GM21723 (cell line): ENCODE data around the gene S1PR2.
"Not testable (repeated sequence)": the region's sequence is repeated elsewhere in the genome, so short reads cannot be mapped to it uniquely, and the experiment has no call there.

Source experiments
- ATAC-seq: cut with Tn5 transposase; IDR thresholded peaks from one replicate; pipeline ENCODE4 v1.9.1; 2021; ENCODE audit warnings: mild to moderate bottlenecking, moderate library complexity; ENCODE audit not compliant: unreplicated experiment

S1PR2 gene

DNA sequence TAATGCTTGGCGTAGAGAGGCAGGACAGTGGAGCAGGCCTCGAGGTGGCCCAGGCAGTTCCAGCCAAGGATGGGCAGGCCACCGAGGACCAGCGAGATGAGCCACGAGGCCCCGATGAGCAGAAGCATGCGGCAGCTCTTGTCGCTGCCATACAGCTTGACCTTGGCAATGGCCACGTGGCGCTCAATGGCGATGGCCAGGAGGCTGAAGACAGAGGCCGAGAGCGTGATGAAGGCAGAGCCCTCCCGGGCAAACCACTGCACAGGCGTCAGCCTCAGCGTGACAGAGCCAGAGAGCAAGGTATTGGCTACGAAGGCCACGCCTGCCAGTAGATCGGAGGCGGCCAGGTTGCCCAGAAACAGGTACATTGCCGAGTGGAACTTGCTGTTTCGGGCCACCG lies 6.8 kb downstream of the S1PR2 start:
- no peak for ATAC-seq

- no peak for ATAC-seq
Measured at GRCh38 chr19:10223488-10224213, 7.5 kb downstream of the S1PR2 start.

GRCh38 chr19:10222201-10222890 lies 8.8 kb downstream of the S1PR2 start:
- ATAC-seq: no peak

- ATAC-seq: no peak
Measured at GRCh38 chr19:10220695-10221094, 10.4 kb downstream of the S1PR2 start.

DNA sequence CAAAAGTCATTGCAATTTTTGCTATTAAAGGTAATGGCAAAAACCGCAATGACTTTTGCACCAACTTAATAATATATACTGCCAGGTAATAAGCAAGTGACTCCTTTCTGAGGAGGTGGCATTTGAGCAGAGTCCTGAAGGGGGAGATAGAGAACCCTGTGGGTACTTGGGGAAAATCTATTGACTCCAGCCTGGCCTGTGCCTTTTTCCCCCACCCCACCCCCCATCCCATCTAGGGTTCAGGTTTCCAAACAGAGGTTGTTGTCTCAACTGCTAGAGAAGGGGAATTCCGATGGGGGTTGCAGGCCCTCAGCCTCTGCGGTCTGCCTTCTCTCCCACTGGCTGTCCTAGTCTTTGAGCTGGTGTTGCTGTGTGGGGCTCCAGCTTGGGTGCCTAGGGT lies 11.5 kb downstream of the S1PR2 start:
- peak; percentile 59 for ATAC-seq

GRCh38 chr19:10217085-10217484 lies 14.0 kb downstream of the S1PR2 start:
- no peak for ATAC-seq

GRCh38 chr19:10214784-10215183 lies 16.3 kb downstream of the S1PR2 start:
- ATAC-seq: no peak

DNA sequence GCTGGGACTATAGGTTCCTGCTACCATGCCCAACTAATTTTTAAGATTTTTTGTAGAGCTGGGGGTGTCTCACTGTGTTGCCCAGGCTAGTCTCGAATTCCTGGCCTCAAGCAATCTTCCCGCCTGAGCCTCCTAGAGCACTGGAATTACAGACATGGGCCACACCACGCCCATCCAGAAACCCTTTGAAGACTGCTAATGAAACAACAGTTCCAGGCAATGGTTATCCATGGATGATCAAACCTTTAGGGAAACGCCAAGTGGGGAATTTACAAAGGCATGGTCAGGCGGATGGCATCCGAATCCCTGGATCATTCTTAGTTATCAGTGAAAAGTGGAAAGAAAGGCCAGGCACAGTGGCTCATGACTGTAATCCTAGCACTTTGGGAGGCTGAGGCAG lies 19.4 kb downstream of the S1PR2 start:
- ATAC-seq: no peak

GRCh38 chr19:10211061-10211460 lies 20.1 kb downstream of the S1PR2 start:
- no peak for ATAC-seq

DNA sequence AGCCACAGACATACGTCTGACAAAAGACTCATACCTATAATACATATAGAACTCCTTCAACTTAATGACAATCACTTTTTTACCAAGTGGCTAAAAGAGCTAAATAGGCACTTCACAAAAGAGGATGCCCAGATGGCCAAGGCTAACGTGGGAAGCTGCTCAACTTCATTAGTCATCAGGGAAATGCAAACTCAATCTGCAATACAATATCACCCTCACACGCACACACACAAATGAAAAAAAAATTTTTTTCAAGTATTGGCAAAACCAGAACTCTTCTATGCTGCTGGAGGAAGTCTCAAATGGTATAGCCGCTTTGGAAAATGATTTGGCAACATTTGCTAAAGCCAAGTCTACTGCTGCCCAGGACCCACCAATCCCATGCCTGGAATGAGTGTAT lies 21.8 kb downstream of the S1PR2 start:
- ATAC-seq: no peak

DNA sequence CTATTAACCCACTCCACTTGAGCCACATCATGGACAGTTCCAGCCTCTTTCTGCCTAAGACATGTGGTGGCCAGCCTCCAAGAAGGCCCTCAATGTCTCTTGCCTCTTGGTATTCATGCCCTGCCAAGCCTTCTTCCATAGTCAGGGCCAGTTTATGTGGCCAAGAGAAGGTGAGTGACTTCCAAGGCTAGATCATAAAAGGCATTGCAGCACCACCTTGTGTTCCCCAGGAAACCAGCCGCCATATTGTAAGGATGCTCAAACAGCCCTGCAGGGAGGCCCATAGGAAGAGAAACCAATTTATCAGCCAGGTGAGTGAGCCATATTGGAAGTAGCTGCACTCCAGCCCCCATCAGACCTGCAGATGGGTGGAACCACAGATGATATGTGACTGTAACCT lies 24.1 kb downstream of the S1PR2 start:
- ATAC-seq: no peak

DNA sequence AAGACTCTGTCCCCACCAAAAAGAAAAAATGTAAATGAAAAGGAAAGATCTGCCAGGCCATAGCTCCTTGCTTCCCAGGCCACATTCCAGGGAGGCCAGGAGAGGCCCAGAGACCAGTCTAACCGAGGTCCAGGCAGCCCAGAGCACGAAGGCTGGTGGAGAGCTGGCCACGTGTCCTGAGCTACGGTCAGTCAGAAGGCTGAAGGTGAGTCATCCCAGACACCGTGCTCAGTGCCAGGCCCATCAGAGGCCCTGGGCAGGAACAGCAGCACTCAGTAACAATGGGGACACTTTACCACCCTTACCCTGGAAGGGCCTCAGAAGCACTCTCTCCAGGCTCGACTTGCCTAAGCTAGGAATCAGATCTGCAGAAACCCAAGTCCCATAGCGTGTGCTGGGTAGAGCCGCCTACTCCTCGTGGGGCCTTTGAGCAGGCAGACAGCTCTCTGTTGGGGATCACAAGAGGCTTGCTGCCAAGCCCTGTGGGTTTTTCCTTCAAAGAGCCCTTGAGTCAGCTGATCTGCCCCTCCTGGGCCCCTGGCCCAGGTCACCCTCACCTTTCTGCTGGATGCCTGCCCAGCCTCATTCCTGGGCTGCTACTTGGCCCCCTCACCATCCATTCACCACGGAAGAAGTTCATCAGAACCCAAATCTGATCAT lies 24.8 kb downstream of the S1PR2 start:
- no peak for ATAC-seq

DNA sequence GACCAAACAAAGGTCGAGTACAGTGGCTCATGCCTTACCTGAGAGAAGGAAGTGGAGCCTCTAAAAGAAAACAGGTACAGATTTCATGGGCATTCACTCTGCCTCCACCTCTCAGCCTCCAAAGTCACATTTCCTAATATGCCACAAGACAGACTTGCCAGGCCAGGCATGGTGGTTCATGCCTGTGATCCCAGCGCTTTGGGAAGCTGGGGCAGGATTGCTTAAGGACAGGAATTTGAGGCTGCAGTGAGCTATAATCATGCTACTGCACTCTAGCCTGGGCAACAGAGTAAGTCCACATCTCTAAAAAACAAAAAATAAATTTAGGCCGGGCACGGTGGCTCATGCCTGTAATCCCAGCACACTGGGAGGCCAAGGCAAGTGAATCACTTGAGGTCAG lies 25.5 kb downstream of the S1PR2 start:
- no peak for ATAC-seq

DNA sequence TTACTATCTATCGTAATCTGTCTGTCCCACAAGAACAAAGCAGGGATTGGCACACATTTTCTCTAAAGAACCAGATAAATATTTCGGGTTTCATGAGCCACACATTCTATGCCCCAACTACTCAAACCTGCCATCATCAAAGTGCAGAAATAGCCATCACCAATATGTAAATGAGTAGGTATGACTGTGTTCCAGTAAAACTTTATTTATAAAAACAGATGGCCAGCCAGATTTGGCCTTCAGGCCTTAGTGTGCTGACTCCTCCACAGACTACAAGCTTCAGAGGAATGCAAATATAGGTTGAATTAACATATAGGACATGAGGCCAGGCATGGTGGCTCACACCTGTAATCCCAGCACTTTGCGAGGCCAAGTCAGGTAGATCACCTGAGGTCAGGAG lies 27.4 kb downstream of the S1PR2 start:
- no peak for ATAC-seq

GRCh38 chr19:10201176-10201575 lies 30.0 kb downstream of the S1PR2 start:
- no peak for ATAC-seq

DNA sequence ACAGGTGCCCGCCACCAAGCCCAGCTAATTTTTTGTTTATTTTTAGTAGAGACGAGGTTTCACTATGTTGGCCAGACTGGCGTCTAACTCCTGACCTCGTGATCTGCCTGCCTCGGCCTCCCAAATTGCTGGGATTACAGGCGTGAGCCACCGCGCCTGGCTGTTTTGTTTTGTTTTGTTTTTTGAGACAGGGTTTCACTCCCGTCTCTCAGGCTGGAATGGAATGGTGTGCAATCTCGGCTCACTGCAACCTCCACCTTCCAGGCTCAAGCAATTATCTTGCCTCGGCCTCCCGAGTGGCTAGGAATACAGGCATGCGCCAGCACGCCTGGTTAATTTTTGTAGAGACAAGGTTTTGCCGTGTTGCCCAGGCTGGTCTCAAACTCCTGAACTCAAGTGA lies 31.0 kb downstream of the S1PR2 start:
- not testable (repeated sequence) for ATAC-seq

DNA sequence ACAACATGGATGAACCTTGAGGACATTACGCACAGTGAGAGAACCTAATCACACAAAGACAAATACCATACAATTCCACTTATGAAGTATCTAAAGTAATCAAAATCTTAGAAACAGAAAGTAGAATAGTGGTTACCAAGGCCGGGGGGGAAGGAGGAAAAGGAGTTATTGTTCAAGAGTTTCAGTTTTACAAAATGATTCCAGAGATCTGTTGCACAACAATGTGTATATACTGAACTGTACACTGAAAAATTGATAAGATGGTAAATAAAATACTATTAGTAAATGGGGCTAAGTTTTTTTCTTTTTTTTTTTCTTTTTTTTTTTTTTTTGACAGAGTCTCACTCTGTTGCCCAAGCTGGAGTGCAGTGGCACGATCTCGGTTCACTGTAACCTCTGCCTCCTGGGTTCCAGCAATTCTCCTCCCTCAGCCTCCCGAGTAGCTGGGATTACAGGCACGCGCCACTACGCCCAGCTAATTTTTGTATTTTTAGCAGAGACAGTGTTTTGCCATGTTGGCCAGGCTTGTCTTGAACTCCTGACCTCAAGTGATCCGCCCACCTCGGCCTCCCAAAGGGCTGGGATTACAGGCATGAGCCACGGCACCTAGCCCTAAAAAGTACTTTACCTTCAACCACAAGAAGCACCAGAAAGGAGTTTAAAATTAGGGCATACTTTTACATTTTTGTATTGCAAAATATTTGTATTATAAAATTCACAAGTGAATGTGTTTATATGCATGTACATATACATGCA lies 32.1 kb downstream of the S1PR2 start:
- ATAC-seq: not testable (repeated sequence)

GRCh38 chr19:10195199-10195519 lies 36.0 kb downstream of the S1PR2 start:
- ATAC-seq: peak; percentile 14

GRCh38 chr19:10194500-10195198 lies 36.5 kb downstream of the S1PR2 start, which contains the start of gene DNMT1:
Gene DNMT1 (minus strand): TSS chr19:10194953. CDS start chr19:10194899, 54 bp downstream.
- peak; percentile 71 for ATAC-seq

- peak; percentile 19 for ATAC-seq
Measured at GRCh38 chr19:10193790-10194499, 37.2 kb downstream of the S1PR2 start.
